ENCODE data around the gene MCOLN3. TPM values are rescaled to one million over a fixed set of nuclear protein-coding genes. Genes with fewer than 3 reads are reported as not detected.

The MCOLN3 gene, protein sequence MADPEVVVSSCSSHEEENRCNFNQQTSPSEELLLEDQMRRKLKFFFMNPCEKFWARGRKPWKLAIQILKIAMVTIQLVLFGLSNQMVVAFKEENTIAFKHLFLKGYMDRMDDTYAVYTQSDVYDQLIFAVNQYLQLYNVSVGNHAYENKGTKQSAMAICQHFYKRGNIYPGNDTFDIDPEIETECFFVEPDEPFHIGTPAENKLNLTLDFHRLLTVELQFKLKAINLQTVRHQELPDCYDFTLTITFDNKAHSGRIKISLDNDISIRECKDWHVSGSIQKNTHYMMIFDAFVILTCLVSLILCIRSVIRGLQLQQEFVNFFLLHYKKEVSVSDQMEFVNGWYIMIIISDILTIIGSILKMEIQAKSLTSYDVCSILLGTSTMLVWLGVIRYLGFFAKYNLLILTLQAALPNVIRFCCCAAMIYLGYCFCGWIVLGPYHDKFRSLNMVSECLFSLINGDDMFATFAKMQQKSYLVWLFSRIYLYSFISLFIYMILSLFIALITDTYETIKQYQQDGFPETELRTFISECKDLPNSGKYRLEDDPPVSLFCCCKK
- not detected in 2 replicates for total RNA-seq (2014; rRNA removed; shearing (Covaris generic))

DNA sequence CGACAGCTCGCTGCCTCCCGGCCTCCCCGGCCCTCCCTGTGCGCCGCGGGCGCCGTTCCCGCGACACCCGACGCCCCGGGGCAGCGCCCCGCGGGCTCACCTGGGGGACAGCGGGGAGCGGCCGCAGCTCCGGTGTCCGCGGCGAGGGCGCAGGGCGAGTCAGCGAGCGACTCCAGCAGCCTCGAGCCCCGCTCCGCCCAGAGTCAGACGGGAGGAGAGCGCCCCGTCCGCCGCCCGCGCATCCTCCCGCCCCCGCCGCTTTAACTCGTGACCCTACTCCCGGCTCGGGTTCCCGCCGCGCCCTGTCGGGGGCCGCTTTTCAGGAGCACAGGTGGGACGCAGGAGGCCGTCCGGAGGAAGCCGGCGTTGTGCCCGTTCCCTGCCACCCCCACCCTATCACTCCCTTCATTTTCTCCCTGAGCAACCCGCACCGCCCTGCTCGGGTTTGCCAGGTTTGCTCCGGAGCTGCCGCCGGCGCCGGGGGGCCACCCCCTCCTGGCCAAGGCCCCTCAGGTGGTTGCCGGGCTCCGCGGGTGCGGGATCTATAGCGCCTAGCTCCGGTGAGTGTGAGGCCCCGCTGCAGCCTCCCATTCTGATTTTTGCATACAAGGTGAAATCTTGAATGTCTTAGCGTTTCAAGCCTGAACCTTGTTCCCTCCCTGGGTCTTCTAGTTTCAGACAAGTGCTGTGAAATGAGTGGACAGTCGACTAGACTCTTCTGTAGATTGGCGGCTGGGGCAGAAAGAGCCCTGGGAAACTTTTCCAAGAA lies at the start of gene MCOLN3:
TSS of gene MCOLN3 (minus strand) at position 205 of the 769 bp plus-strand sequence. CDS start 3,140 bp downstream, outside the sequence.
- in situ Hi-C loops (cut with HindIII; ENCODE audit: low sequenced_read_pairs) = no loop called here
- no peak for DNase-seq (ENCODE audit: low spot score)

DNA sequence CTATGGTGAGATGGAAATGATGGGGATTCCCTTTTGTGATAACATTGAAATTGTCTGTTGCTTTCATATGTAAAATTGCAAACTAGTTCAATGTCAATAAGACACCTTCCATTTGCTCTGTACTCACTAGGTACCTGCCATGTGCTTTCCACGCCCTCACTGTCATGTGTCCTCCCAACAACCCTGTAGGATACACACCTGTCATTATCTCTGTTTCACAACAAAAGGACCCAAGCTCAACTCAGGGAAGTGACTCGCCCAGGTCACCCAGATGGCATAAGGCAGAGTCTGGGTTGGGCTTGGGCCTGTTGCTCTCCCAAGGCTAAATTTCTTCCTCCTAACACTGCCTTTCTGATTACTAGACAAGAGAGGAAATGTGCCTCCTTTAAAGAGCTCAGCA lies 45.3 kb upstream of the MCOLN3 start:
- in situ Hi-C loops (cut with HindIII; ENCODE audit: low sequenced_read_pairs) = no loop called here
- no peak for DNase-seq (ENCODE audit: low spot score)

DNA sequence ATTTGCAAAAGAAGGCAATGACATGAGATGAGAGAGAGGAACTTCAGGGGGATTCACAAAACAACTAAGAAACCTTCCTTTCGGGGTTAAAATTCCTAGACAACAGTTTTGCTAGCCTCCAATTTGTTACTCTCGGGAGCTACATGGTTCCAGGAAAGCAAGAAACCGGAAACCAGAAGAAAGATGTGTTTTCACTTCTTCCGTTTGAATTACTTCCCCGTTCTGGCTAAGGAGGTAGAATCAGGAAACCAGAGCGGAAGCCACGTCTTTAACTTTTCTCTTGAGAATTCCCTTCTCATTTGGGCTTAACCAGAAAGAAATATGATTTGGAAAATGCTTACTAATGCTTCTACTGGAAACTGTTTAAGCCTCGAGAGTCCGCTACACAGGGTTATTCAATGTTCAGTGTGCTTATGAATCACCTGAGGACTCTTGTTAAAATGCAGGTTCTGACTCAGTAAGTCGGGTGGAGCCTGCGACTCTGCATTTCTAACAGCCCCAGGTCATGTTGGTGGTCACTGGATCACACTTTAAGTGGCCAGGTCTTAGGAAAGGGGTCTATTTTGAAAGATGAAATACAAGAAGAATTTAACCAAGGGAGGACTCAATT lies 43.5 kb upstream of the MCOLN3 start:
- no peak for DNase-seq (ENCODE audit: low spot score)
- in situ Hi-C loops (cut with HindIII; ENCODE audit: low sequenced_read_pairs) = no loop called here

DNA sequence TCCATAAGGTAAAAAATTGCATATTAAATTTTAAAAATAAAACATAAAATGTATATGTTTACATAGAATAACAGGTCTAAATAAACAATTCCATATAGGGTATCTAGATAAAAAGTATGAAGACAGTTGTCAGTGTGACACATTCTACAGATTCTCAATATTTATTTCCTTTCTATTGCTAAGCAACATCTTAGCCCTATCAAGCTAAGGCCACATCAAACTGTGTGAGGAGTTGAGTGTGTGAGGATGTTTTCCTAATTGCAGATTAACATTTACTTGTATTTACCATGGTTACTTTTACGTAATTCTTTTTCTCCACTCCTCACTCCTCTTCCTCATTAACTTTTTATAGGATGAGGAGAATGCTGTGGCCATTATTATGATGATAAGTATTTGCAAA lies 41.9 kb upstream of the MCOLN3 start:
- in situ Hi-C loops (cut with HindIII; ENCODE audit: low sequenced_read_pairs) = no loop called here
- no peak for DNase-seq (ENCODE audit: low spot score)

DNA sequence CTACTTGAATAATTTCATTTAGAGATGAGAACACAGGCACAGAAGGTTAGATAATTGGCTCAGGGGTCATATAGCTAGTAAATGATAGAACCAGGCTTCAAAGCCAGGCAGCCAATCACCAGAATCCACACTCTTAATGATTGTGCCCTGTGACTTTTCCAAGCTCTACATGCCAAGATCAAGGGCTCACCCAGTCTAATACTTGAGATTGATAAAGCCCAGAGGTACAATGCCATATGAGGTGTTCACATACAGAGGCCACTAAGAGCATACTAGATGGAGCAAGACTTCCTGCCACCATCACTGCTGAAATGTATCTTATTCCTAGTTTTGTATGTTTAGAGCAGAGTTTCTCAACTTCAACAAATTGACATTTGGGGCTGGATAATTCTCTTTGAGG lies 40.9 kb upstream of the MCOLN3 start:
- in situ Hi-C loops (cut with HindIII; ENCODE audit: low sequenced_read_pairs) = no loop called here

DNA sequence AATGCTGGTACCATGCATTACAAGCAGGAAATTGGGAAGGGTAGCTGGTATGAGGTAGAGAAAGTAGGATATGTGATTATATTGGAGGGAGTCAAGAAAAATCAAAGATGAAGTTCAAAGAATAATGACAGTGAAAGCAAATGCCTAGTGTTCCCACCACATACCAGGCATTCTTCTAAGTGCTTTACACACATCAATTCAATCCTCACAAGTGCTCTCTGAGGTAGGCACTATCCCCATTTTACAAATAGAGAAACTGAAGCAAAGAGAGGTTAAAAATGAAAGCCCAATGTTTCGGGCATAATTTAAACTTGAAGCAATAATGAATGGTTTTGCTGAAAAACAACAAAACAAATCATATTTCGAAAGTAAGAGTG lies 40.1 kb upstream of the MCOLN3 start:
- in situ Hi-C loops (cut with HindIII; ENCODE audit: low sequenced_read_pairs) = no loop called here
- no peak for DNase-seq (ENCODE audit: low spot score)

More for the DNA sequence above, 40.9 kb upstream of the MCOLN3 start:
- no peak for DNase-seq (ENCODE audit: low spot score)

DNA sequence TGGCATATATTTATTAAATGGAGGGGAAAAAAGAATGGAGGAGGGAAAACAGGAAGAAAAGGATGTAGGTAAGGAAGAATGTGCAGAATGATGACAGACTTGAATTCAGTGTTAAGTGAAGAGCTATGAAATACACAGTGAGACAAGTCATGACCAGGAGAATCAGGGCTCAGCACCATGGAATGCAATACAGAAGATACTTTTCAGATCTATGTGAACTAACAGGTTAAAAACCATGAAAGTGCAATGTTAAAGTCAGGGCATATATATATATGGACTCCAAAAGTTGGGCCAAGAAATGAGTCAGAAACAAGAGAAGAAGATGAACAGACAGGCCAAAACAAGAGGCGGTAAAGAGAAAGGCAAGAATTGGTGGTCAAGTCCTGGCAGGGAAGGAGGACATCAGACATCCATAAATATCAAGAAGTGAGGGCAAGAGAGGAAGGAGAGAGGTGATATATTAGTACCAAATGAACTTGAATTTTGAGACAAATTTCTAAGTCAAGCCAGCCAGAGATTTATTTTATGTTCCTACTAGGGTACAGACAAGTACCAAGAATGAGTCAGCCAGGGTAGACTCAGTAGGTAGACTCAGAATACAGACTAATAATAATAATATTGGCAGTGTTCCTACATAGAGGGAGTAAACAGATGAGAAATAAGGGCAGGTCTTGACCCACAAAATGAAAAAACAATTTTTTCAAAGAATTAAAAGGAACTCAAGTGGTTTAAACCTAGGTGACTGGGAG lies 39.5 kb upstream of the MCOLN3 start:
- in situ Hi-C loops (cut with HindIII; ENCODE audit: low sequenced_read_pairs) = no loop called here
- DNase-seq (ENCODE audit: low spot score) = no peak

DNA sequence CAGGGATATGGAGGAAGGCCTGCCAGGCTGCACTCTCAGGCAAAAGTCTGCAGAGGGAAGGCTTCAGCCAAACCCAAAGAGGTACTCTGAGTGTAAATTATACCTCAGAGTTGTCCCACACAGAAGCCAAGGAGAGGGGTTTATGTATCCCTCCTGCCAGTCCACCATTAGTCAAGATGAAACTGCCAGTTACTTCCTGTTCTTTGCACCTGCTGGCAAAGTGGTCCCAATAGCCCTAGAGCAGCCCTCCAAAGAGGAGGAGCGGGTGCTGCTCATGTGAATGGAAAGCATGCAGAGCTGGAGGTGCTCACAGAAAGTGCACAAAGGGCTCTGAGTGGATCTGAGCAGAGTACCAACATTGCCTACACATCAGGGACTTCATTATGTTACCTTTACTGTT lies 37.1 kb upstream of the MCOLN3 start:
- in situ Hi-C loops (cut with HindIII; ENCODE audit: low sequenced_read_pairs) = no loop called here
- no peak for DNase-seq (ENCODE audit: low spot score)

DNA sequence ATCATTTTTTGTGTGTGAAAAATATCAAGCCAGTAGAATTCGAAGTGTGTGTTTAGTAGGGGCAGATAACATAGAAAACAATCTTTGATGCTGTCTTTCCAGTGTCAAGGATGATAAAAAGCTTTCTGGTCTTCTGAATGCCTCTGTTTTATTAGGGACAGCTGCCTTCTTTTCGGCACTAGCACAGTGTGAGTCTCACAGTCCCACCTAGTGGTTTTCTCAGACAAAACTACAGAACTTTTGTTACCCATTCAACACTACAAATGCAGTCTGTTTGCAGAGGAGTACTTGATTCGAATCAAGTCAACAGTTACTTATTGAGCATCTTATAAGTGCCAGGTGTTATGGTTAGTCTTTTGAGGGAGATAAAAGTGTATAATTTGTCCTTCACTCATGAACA lies 30.6 kb upstream of the MCOLN3 start:
- no peak for DNase-seq (ENCODE audit: low spot score)
- in situ Hi-C loops (cut with HindIII; ENCODE audit: low sequenced_read_pairs) = no loop called here

DNA sequence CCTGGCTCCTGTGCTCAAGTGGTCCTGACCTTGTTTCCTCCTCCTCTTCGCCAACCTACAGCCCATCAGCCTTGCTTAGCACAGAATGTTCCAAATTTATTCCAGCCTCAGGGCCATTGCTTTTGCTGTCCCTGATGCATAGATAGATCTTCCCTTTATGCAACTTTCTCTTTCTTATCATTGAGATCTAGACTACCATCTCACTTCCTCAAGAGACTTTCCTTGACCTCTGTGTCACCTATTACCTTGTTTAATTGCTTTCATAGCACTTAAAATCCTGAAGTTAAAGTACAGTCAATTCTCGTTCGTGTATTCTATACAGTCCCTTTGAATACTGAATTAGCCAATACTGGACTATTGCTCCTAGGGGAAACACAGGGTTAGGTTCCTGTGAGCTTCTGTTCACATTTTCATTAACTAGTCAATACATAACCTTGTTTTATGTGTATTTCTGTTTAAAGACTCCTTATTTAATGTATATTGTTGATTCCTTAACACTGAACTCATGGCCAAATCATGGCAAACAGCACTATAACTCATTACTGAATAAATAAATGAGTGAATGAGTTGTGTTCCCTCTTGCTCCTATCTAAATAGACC lies 26.2 kb upstream of the MCOLN3 start:
- in situ Hi-C loops (cut with HindIII; ENCODE audit: low sequenced_read_pairs) = no loop called here

DNA sequence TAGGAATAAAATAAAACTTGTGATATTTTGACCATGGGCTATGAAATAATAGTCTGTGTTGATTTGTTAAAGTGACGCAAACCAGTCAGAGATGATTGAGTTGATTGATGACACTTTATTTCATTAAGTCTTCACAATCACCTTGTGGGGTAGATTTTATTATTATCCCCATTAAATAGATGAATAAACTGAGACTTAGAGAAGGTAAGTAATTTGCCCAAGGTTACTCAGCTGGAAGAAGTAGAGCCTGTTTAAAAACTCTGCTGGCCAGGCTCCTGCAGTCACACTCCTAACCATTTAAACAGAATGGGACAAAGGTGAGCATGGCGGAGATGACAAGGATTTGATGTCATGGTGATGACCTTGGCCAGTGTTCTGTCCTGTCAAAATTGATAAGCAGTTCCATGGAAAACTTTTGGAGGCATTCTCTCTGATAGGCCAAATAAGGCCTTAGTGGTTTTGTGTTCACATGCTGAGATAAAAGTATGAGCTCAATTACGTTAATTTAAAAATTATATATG lies 22.7 kb upstream of the MCOLN3 start:
- DNase-seq (ENCODE audit: low spot score) = no peak
- in situ Hi-C loops (cut with HindIII; ENCODE audit: low sequenced_read_pairs) = no loop called here

More for the DNA sequence above, 26.2 kb upstream of the MCOLN3 start:
- DNase-seq (ENCODE audit: low spot score) = no peak

DNA sequence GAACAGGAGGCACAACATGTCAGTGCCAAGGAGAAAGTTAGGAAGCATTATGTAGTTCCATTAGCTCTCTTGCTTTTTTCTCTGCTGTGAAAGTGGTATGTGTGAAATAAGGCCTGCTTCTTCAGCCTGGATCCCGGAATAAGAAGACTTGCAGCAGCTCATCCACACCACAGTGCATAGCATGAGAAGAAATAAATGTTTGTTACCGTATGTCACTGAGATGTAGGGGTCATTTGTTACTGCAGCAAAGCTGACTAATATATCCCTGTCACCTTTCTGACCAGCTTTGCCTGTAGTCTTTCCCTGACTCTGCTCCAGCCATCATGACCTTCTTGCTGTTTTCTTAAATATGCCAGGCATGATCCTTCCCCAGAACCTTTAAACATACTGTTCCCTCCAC lies 20.5 kb upstream of the MCOLN3 start:
- DNase-seq (ENCODE audit: low spot score) = no peak
- in situ Hi-C loops (cut with HindIII; ENCODE audit: low sequenced_read_pairs) = no loop called here

DNA sequence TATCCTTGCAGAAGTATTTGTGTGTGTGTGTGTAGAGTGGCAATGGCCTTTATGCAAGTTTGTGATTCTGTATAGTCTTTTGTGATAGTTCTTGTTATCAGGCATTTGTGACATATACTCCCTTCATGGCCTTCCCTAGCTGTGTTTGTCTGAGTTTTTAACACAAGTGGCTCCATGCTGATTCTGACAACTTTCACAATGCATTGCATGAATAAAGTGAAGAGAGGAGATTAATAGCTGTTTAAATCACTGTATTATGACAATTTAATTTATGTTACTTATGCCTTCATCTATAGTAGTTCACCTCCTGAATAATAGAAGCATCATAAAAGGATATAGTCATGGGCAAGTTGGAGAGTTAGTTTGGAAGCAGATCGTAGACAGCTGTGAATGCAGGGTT lies 17.2 kb upstream of the MCOLN3 start:
- DNase-seq (ENCODE audit: low spot score) = no peak
- in situ Hi-C loops (cut with HindIII; ENCODE audit: low sequenced_read_pairs) = no loop called here

DNA sequence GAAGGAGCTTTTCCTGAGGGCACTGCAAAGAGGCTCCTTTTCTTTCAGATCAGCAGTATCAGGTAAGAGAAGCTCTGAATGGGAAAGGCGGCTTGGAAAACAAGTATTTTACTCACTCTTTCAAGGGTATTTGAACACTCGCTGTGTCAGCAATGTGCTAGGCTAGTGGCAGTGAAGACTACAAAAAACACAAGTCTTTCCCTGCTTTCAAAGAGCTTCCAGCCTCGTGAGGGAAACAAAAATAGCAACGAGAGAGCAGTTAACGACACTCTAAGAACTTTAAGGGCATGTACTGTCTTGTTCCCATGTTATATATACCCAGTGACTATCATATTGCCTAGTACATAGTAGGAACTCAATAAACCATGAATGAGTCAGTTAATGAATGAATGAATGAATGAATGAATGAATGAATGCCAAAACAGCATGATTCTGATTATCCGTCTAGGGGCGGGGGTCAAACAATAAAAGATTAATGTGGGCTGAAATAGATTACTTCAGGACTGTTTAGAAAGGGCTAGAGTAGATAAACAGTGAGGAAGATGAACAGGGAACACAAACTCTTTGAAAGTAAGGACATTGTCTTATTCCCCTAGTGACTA lies 14.2 kb upstream of the MCOLN3 start:
- in situ Hi-C loops (cut with HindIII; ENCODE audit: low sequenced_read_pairs) = no loop called here
- no peak for DNase-seq (ENCODE audit: low spot score)

DNA sequence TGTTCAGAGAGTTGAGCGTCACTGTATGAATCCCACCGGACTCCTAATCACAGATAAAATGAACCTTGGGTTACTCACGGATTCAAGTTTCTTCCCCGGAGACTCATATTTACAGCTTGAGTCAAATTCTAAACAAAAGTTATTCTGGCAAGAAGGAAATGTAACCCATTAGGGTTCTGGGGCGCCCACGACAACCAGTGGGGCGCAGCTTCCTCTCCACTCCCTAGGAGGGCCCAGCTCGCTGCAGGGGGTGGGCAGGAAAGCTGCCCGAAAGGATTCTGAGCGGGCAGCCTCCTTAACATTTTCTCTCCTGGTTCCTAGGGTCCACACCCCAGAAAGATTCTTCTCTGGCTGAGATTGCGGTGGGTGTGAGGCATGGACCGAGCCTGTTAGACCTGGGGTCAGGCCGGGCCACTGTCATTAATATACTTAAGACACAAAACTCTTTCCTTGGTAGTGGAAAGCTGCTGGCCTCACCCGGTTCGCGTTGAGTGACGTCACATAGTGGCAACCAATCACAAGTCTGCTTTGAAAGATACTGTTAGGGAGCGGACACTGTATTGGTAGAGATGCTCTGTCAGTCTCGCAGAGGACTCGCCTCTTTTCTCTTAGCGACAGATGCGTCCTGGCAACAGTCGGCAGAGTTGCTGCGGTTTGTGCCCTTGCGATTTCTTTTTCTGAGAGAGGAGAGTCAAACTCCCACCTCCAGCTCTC lies 13.6 kb upstream of the MCOLN3 start:
- peak; percentile 49 for DNase-seq (ENCODE audit: low spot score)
- in situ Hi-C loops (cut with HindIII; ENCODE audit: low sequenced_read_pairs) = no loop called here

DNA sequence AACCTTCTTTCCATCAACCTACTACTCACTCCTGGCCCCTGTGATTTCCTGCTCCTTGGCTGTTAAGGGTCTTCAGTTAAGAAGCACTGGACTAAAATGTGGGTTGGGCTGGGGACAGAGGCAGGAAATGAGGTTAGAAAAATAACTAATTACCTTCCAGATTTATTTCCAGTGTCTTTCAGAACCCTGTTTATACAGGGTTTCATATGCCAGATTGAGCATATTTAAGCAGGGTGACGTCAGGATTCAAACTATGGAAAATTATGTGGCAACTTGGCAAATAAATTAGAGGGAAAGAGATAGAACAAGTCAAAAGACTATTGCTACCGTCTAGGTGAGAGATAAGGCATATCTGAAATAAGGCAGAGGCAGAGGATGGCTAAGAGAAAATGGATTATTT lies 11.7 kb upstream of the MCOLN3 start:
- no peak for DNase-seq (ENCODE audit: low spot score)
- in situ Hi-C loops (cut with HindIII; ENCODE audit: low sequenced_read_pairs) = no loop called here

DNA sequence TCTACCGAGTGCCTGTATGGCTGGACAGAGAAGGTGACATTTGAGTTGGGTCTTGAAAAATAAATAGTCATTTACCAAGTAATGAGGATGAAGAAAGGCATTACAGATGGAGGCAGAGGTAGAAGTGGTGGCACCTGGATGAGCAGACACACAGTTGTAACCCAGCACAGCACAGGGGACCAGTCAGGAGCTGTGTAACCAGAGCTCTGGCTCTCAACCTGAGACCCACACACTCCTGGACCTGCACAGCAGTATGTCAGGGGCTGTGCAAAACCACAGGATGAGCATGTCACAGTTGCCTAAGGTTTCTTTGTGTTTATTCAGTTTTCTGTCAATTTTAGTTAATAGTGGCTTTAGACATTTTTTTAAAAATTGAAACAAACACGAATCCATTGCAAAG lies 11.3 kb upstream of the MCOLN3 start:
- in situ Hi-C loops (cut with HindIII; ENCODE audit: low sequenced_read_pairs) = no loop called here
- no peak for DNase-seq (ENCODE audit: low spot score)

DNA sequence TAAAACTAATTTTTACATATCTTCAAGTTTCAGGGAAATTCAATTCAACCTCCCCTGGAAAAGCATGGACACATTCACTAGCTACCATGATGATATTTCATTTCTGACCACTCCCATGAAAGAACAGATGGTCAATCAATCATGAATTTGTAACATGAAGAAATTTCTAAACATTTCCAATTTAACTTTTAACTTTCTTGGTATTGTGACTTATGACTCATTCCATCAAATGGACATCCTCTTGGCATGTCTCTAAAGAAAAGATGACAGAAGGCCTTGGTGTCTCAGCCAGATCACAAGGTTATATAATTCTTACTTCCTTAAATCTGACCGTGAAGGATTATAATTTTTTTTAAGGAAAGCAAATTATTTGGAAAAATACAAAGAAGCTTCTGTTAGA lies 10.5 kb upstream of the MCOLN3 start:
- in situ Hi-C loops (cut with HindIII; ENCODE audit: low sequenced_read_pairs) = no loop called here
- no peak for DNase-seq (ENCODE audit: low spot score)
